Measurements from ENCODE around the gene PMFBP1.
"Not testable (repeated sequence)": the region's sequence is repeated elsewhere in the genome, so short reads cannot be mapped to it uniquely, and the experiment has no call there.

Gene PMFBP1

GRCh38 chr16:72108353-72109102 lies 63.4 kb downstream of the PMFBP1 start:
- in situ Hi-C loops (cut with MboI; ENCODE audit: low sequenced_read_pairs) = no loop called here

GRCh38 chr16:72107371-72107770 lies 64.6 kb downstream of the PMFBP1 start:
- in situ Hi-C loops (cut with MboI; ENCODE audit: low sequenced_read_pairs) = no loop called here

GRCh38 chr16:72105978-72106377 lies 66.0 kb downstream of the PMFBP1 start:
- in situ Hi-C loops (cut with MboI; ENCODE audit: low sequenced_read_pairs) = no loop called here

GRCh38 chr16:72104905-72105304 lies 67.0 kb downstream of the PMFBP1 start:
- in situ Hi-C loops (cut with MboI; ENCODE audit: low sequenced_read_pairs) = no loop called here

GRCh38 chr16:72101195-72101594 lies 70.8 kb downstream of the PMFBP1 start:
- in situ Hi-C loops (cut with MboI; ENCODE audit: low sequenced_read_pairs) = no loop called here

- in situ Hi-C loops (cut with MboI; ENCODE audit: low sequenced_read_pairs) = no loop called here
These were observed 72.6 kb downstream of the PMFBP1 start for GRCh38 chr16:72099377-72099818.

- in situ Hi-C loops (cut with MboI; ENCODE audit: low sequenced_read_pairs) = no loop called here
These were observed 73.0 kb downstream of the PMFBP1 start for GRCh38 chr16:72098936-72099335.

- in situ Hi-C loops (cut with MboI; ENCODE audit: low sequenced_read_pairs) = no loop called here
These were observed 77.7 kb downstream of the PMFBP1 start for GRCh38 chr16:72094266-72094610.

GRCh38 chr16:72093448-72094265 lies 78.3 kb downstream of the PMFBP1 start, which contains the start of the genes DHX38 and TXNL4B:
Gene DHX38, plus strand, starts transcription at chr16:72093847. Its CDS starts 2,311 bp downstream, at chr16:72096158.
Gene TXNL4B, minus strand, starts transcription at chr16:72093620. Its CDS starts 2,871 bp downstream, at chr16:72090749.
- in situ Hi-C loops (cut with MboI; ENCODE audit: low sequenced_read_pairs) = no loop called here

- in situ Hi-C loops (cut with MboI; ENCODE audit: low sequenced_read_pairs) = no loop called here
These were observed 79.0 kb downstream of the PMFBP1 start for GRCh38 chr16:72092832-72093447.

- in situ Hi-C loops (cut with MboI; ENCODE audit: low sequenced_read_pairs) = no loop called here
These were observed 80.7 kb downstream of the PMFBP1 start for GRCh38 chr16:72091217-72091616.

- in situ Hi-C loops (cut with MboI; ENCODE audit: low sequenced_read_pairs) = no loop called here
These were observed 87.0 kb downstream of the PMFBP1 start for GRCh38 chr16:72085002-72085401.

- in situ Hi-C loops (cut with MboI; ENCODE audit: low sequenced_read_pairs) = no loop called here
These were observed 87.5 kb downstream of the PMFBP1 start for GRCh38 chr16:72084445-72084844.

- in situ Hi-C loops (cut with MboI; ENCODE audit: low sequenced_read_pairs) = no loop called here
These were observed 88.1 kb downstream of the PMFBP1 start for GRCh38 chr16:72083778-72084404.

- in situ Hi-C loops (cut with MboI; ENCODE audit: low sequenced_read_pairs) = not testable (repeated sequence)
These were observed 94.8 kb downstream of the PMFBP1 start for GRCh38 chr16:72076991-72077706.

GRCh38 chr16:72075067-72075466 lies 96.9 kb downstream of the PMFBP1 start:
- in situ Hi-C loops (cut with MboI; ENCODE audit: low sequenced_read_pairs) = not testable (repeated sequence)

GRCh38 chr16:72073560-72074230 lies 98.3 kb downstream of the PMFBP1 start:
- in situ Hi-C loops (cut with MboI; ENCODE audit: low sequenced_read_pairs) = no loop called here

- in situ Hi-C loops (cut with MboI; ENCODE audit: low sequenced_read_pairs) = no loop called here
These were observed 99.2 kb downstream of the PMFBP1 start for GRCh38 chr16:72072514-72073342.

Measured in HL-60/S4 treated with retinoic acid at 250 ng/mL for 4 days and 3 days (cell line).